GM12878 (cell line): ENCODE measurements around the gene TMEM131L. TPM values are rescaled to one million over a fixed set of nuclear protein-coding genes. Genes with fewer than 3 reads are reported as not detected.

Experiments
- ATAC-seq: fragments of 200-7000 bp; cut with Tn5 transposase; 3 replicates; pipeline ENCODE4 v1.9.1; 2020; ENCODE audit warnings: mild to moderate bottlenecking, moderate library complexity
- BruUV-seq: library from RNA; stranded (reverse); fragments of 400-500 nt; replicated peaks from 2 replicates; lab custom pipeline; 2021; lab: Mats Ljungman, UMichigan
- CTCF ChIA-PET: fragments of 300-600 bp; sonication (Branson Sonifier 250); formaldehyde crosslinking; extraction: SDS; loops from one replicate; lab custom pipeline; 2021; ENCODE audit warnings: inconsistent platforms; lab: Yijun Ruan, JAX
- POLR2A ChIA-PET: fragments of 350-600 bp; formaldehyde crosslinking; extraction: SDS; loops from one replicate; lab custom pipeline; 2021; ENCODE audit warnings: inconsistent platforms; lab: Charles Lee
- RAD21 ChIA-PET: fragments of 300-600 bp; sonication (Branson Sonifier 250); formaldehyde crosslinking; loops from one replicate; lab custom pipeline; 2023; ENCODE audit warnings: antibody characterized with exemption; ENCODE audit not compliant: unreplicated experiment; lab: Charles Lee
- SMC1A ChIA-PET: fragments of 300-600 bp; sonication (Branson Sonifier 250); formaldehyde crosslinking; loops from one replicate; lab custom pipeline; 2023; ENCODE audit not compliant: unreplicated experiment, uncharacterized antibody; lab: Charles Lee
- DNase-seq: peaks from one replicate; pipeline ENCODE4 v3.0.0-alpha.2; 2011; ENCODE audit warnings: low read depth, low spot score
- FAIRE-seq: peaks from 3 replicates; lab custom pipeline; 2011; peaks lifted over from hg19 to GRCh38; lab: Jason Lieb, UNC
- H2AFZ ChIP-seq: 2 replicates; pipeline ENCODE4 v1.6.0; 2011; ENCODE audit warnings: low read depth, low read length, control low read depth; ENCODE audit not compliant: control insufficient read depth
- H3K27ac ChIP-seq: 2 replicates; pipeline ENCODE4 v1.5.1; 2011; ENCODE audit warnings: control low read depth; ENCODE audit not compliant: control insufficient read depth, insufficient read depth
- H3K27me3 ChIP-seq, 2 experiments: replicated peaks in 1 of 2; 2 replicates each; pipeline versions ENCODE4 v1.6.0 to v1.6.1; 2011; ENCODE audit warnings: low read length in 1 of 2; ENCODE audit not compliant: control insufficient read depth in 2 of 2, insufficient read depth in 2 of 2
- H3K36me3 ChIP-seq, 2 experiments: 2 replicates each; pipeline ENCODE4 v1.5.1; 2011; ENCODE audit warnings: low read length in 1 of 2; ENCODE audit not compliant: control insufficient read depth in 2 of 2, insufficient read depth in 2 of 2
- H3K4me1 ChIP-seq: 2 replicates; pipeline ENCODE4 v1.6.1; 2011; ENCODE audit warnings: mild to moderate bottlenecking, low read length, moderate library complexity, mixed read lengths; ENCODE audit not compliant: control insufficient read depth, insufficient read depth
- H3K4me2 ChIP-seq: 2 replicates; pipeline ENCODE4 v1.6.0; 2011; ENCODE audit warnings: control low read depth; ENCODE audit not compliant: control insufficient read depth, insufficient read depth
- H3K4me3 ChIP-seq: fragments of 200-600 bp; sonication (generic); 2 replicates; pipeline ENCODE4 v1.5.1; 2016
- H3K79me2 ChIP-seq: 2 replicates; pipeline ENCODE4 v1.6.0; 2011; ENCODE audit warnings: low read length; ENCODE audit not compliant: control insufficient read depth, insufficient read depth
- H3K9ac ChIP-seq: 2 replicates; pipeline ENCODE4 v1.8.0; 2011; ENCODE audit warnings: low read length, control low read depth, mixed read lengths; ENCODE audit not compliant: control insufficient read depth, insufficient read depth
- H3K9me3 ChIP-seq: replicated peaks from 3 replicates; pipeline ENCODE4 v1.5.1; 2011; ENCODE audit warnings: mild to moderate bottlenecking, low read length; ENCODE audit not compliant: control insufficient read depth, insufficient read depth
- H4K20me1 ChIP-seq: 2 replicates; pipeline ENCODE4 v1.6.0; 2011; ENCODE audit not compliant: control insufficient read depth, insufficient read depth
- HSF1 ChIP-seq: fragments of 150-350 bp; IDR thresholded peaks from 2 replicates; pipeline ENCODE4 v1.6.1; 2014; ENCODE audit warnings: mild to moderate bottlenecking, low read depth, low read length
- POLR2AphosphoS5 ChIP-seq: IDR thresholded peaks from 2 replicates; pipeline ENCODE4 v1.6.1; 2011; ENCODE audit warnings: mild to moderate bottlenecking, low read length, inconsistent platforms
- RUNX3 ChIP-seq: IDR thresholded peaks from 2 replicates; pipeline ENCODE4 v1.6.1; 2012; ENCODE audit warnings: low read length, inconsistent platforms
- WGBS: methylation state at CpG from one replicate; pipeline ENCODE4 v1.1.6; 2016; ENCODE audit warnings: low lambda C conversion rate; ENCODE audit not compliant: insufficient replicate concordance, insufficient coverage; ENCODE audit errors: missing lambda C conversion rate; 5-methylcytosine and 5-hydroxymethylcytosine counted together
- in situ Hi-C: fragments of 300-500 bp; cut with MboI; formaldehyde crosslinking; loops from 9 replicates; pipeline ENCODE4 v1.14.3; 2018; ENCODE audit warnings: mixed read lengths
- intact Hi-C: fragments of 100-400 bp; cut with micrococcal nuclease; formaldehyde crosslinking; loops from one replicate; pipeline ENCODE4 v1.14.2; 2022; ENCODE audit not compliant: unreplicated experiment
- polyA plus RNA-seq, 11 experiments: library from polyadenylated mRNA; depleted of rRNA in 4 of 11; unstranded in 6 of 11; stranded (reverse) in 5 of 11; fragments of >200 nt; fragmentation: Nextera tagmentation in 4 of 11; fragmentation: Illumina TruSeq in 1 of 11; extraction: Ambion mirVana in 4 of 11; extraction: Trizol in 1 of 11; gene quantifications; 1 replicate in 1 of 11; 2 replicates in 10 of 11; pipeline versions ENCODE4 v1.2.1 to v1.2.3, GENCODE V29; 2011 to 2016; ENCODE audit warnings: inconsistent platforms in 2 of 11, missing spikeins in 2 of 11, low read depth in 1 of 11
- total RNA-seq, 4 experiments: library from RNA; depleted of rRNA in 3 of 4; stranded (reverse); fragments of >200 nt in 3 of 4; fragmentation: Illumina TruSeq in 1 of 4; extraction: Trizol in 1 of 4; gene quantifications; 2 replicates each; pipeline versions ENCODE4 v1.2.1 to v1.2.3, GENCODE V29; 2013 to 2021

Gene TMEM131L
- total and polyA plus RNA-seq, 10 of the 15 experiments (the other 5 are each of a cell fraction or from before 2014, with no cell fraction given), result 8.5 to 101 (median 74.4) TPM

GRCh38 chr4:153506341-153507309 lies 40.5 kb downstream of the TMEM131L start:
- no peak overlapping the region for H2AFZ ChIP-seq
- ATAC-seq (no peak), FAIRE-seq (no peak), DNase-seq (no peak)
- ChIA-PET RAD21 (no interaction called here), POLR2A (interaction anchor here (0.6 to 1.0 kb wide), 2 partner anchors 9 to 92 kb away, joined by 4 to 6 read pairs; no protein-coding TSS in a partner anchor), SMC1A (interaction anchor here (1.2 to 9.9 kb wide), 3 partner anchors 8 to 40 kb away, joined by 3 to 177 read pairs (median 4); no protein-coding TSS in a partner anchor), CTCF (interaction anchor here (1.0 to 1.7 kb wide), 4 partner anchors 8 to 41 kb away, joined by 3 to 7 read pairs (median 3); partner anchors contain the start of gene TMEM131L)
- H3K79me2 ChIP-seq, result peaks cover 94% of the 10 kb centered on the region
- intact Hi-C loops, result no loop called here
- no peaks in the 10 kb centered on the region; the same call in 1 of the 3 replicates for H3K9me3 ChIP-seq
- 90% methylated on average over 10 of the region's 11 CpGs for WGBS
- no peak for TF ChIP-seq RUNX3
- 0 out of 2 replicates have a peak, but pooled peaks have one; percentile 32 for TF ChIP-seq POLR2AphosphoS5
- TF ChIP-seq HSF1, result no peak
- in situ Hi-C loops, result no loop called here
- H3K27me3 ChIP-seq, result no peaks in the 10 kb centered on the region
- peaks cover 5 to 50% of the 10 kb centered on the region in 2 experiments for H3K36me3 ChIP-seq
- peaks cover 7% of the 10 kb centered on the region for H4K20me1 ChIP-seq
- peaks cover 20% of the 10 kb centered on the region for H3K4me1 ChIP-seq
- no peak overlapping the region for H3K27ac ChIP-seq
- no peak overlapping the region for H3K9ac ChIP-seq
- H3K4me3 ChIP-seq, result no peak overlapping the region
- H3K4me2 ChIP-seq, result no peak overlapping the region
- no TSS peak for BruUV-seq
